ENCODE data around the gene MYL10. TPM values are rescaled to one million over a fixed set of nuclear protein-coding genes. Genes with fewer than 3 reads are reported as not detected.

Gene MYL10
- total RNA-seq, 3 donors from 2014 or later, result not detected

DNA sequence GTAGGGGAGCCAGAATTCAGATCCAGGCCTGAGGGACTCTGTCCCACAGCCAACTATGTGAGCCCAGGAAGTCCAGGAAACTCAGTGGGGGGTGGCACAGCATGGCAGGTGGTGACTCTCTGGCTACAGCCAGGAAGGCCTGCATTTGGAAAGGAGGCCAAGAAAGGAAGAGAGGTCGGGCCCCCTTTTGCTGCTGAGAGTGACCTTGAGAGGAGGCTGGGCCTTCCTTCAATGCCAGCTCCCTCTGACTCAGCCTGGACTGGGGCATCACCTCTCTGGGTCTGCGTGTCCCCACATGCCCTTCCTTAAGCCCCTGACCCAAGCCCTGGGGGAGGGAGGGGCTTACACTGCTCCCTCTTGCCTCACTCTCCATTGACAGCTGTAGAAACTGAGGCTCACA lies 6.4 kb upstream of the MYL10 start:
- no peaks in the 10 kb centered on the region for H3K27me3 Mint-ChIP-seq (ENCODE audit: low read depth)
- DNase-seq (no peak), ATAC-seq (no peak)
- H3K4me3 Mint-ChIP-seq, result no peak overlapping the region
- no peaks in the 10 kb centered on the region for H3K4me1 Mint-ChIP-seq (ENCODE audit: low read depth)
- peaks cover 4% of the 10 kb centered on the region for H3K9me3 Mint-ChIP-seq
- no peaks in the 10 kb centered on the region for H3K36me3 Mint-ChIP-seq (ENCODE audit: insufficient read depth)

DNA sequence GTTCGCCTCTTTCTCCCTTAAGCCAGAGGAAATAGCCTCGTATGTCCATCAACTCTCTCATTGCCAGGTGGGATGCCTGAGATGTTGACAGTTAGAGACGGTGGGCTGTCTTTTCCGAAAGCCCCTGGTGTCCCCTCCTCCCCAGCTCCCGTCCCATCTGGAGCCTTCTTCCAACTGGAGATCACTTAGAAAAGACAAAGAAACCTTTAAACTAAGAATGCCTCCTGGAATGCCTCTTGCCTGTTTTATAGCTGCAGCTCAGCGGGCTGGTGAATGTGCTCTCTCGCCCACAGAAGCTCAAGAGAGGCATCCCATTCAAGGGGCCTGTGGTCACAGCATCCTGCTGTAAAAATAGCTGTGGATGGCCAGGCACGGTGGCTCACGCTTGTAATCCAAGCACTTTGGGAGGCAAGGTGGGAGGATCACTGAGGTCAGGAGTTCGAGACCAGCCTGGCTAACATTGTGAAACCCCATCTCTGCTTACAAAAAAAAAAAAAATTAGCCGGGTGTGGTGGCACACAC lies 5.2 kb upstream of the MYL10 start:
- H3K4me3 Mint-ChIP-seq, result no peak overlapping the region
- peaks cover 4% of the 10 kb centered on the region for H3K9me3 Mint-ChIP-seq
- ATAC-seq (no peak), DNase-seq (no peak)
- H3K4me1 Mint-ChIP-seq (ENCODE audit: low read depth), result no peaks in the 10 kb centered on the region
- H3K27me3 Mint-ChIP-seq (ENCODE audit: low read depth), result no peaks in the 10 kb centered on the region
- no peaks in the 10 kb centered on the region for H3K36me3 Mint-ChIP-seq (ENCODE audit: insufficient read depth)

DNA sequence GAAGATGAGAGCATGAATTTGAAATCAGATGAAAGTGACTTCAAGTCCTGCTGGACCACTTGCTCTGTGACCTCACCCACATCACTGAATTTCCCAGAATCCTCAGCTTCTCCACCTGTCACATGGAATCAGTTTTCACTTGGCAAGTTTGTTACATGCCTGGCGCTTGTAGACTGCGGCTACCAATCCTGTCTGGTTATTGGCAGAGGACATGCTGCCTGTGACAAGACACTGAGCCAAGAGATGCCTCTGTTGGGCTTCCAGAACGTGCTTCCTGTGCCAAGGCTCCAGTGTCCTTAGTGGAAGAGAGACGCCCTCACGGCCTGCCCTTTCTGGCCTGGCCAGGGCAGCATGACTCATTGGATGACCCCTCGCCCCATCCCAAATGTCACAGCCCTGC lies 4.4 kb upstream of the MYL10 start:
- no peaks in the 10 kb centered on the region for H3K27me3 Mint-ChIP-seq (ENCODE audit: low read depth)
- no peak for DNase-seq
- peaks cover 4% of the 10 kb centered on the region for H3K9me3 Mint-ChIP-seq
- ATAC-seq, result no peak
- no peaks in the 10 kb centered on the region for H3K4me1 Mint-ChIP-seq (ENCODE audit: low read depth)
- H3K4me3 Mint-ChIP-seq, result no peak overlapping the region
- no peaks in the 10 kb centered on the region for H3K36me3 Mint-ChIP-seq (ENCODE audit: insufficient read depth)

DNA sequence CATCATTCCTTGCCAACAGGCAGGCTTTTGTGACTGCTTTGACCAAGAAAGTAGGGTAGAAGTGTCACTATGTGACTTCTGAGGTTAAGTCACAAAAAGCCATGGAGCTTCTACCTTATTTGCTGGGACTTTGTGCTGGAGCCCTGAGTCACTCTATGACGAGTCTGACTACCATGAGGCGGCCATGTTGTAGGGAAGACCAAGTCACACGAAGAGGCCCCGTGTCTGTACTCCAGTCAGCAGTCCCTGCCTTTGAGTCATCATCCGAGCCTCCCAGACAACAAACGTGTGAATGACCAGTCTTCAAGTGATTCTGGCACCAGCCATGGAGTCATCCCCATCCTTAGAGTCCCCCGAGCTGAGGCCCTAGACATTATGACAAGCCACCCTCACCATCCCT lies 3.5 kb upstream of the MYL10 start:
- ATAC-seq (no peak), DNase-seq (no peak)
- no peaks in the 10 kb centered on the region for H3K27me3 Mint-ChIP-seq (ENCODE audit: low read depth)
- peaks cover 4% of the 10 kb centered on the region for H3K9me3 Mint-ChIP-seq
- no peaks in the 10 kb centered on the region for H3K4me1 Mint-ChIP-seq (ENCODE audit: low read depth)
- H3K36me3 Mint-ChIP-seq (ENCODE audit: insufficient read depth), result no peaks in the 10 kb centered on the region
- no peak overlapping the region for H3K4me3 Mint-ChIP-seq

DNA sequence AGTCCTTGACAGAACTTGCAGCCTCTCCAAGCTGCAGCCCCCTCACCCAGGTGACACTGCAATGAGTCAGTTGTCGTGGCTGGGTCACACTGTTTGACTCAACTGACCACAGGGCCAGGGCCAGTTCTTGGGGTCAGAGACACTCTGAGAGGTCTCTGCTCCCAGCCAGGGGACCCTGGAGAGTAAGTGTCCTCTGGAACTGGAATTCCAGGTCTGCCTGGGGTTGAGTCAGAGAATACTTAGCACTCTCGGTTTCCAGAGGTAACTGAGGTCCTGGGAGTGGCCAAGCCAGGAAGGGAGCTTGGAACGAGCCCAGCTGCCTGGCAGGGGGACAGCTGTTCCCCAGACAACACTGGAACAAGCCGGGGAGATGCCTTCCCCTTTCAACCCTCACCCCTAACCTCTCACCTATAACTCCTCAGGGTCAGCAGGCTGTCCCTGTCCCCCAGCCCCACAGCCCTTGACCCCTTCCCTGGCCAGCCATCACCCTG lies 2.2 kb upstream of the MYL10 start:
- ATAC-seq, result no peak
- H3K4me3 Mint-ChIP-seq, result no peak overlapping the region
- H3K4me1 Mint-ChIP-seq (ENCODE audit: low read depth), result no peaks in the 10 kb centered on the region
- peaks cover 4% of the 10 kb centered on the region for H3K9me3 Mint-ChIP-seq
- DNase-seq, result no peak
- no peaks in the 10 kb centered on the region for H3K36me3 Mint-ChIP-seq (ENCODE audit: insufficient read depth)
- H3K27me3 Mint-ChIP-seq (ENCODE audit: low read depth), result peaks cover under 1% of the 10 kb centered on the region

DNA sequence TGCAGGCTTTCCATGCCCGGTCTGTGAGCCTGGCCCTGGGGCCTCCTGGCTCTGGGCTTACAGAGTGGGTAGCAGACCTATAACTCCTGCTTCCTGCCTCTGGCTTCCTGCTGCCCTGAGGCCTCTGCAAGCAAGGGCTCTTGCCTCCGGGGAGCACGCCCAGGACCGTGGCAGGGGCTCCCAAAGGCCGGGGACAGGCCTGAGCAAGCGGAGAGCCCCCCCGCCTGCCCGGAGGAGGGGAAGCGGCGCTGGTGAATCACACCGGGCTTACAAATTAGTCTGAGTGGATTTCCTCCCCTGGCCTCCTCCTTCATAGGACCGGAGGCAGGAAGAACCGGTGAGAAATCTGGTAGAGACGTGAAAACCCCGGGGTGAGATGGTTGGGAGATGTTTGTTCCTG lies 1.5 kb upstream of the MYL10 start:
- no peak overlapping the region for H3K4me3 Mint-ChIP-seq
- H3K36me3 Mint-ChIP-seq (ENCODE audit: insufficient read depth), result no peaks in the 10 kb centered on the region
- DNase-seq (no peak), ATAC-seq (no peak)
- peaks cover 3% of the 10 kb centered on the region for H3K27me3 Mint-ChIP-seq (ENCODE audit: low read depth)
- no peaks in the 10 kb centered on the region for H3K4me1 Mint-ChIP-seq (ENCODE audit: low read depth)
- H3K9me3 Mint-ChIP-seq, result peaks cover 4% of the 10 kb centered on the region

DNA sequence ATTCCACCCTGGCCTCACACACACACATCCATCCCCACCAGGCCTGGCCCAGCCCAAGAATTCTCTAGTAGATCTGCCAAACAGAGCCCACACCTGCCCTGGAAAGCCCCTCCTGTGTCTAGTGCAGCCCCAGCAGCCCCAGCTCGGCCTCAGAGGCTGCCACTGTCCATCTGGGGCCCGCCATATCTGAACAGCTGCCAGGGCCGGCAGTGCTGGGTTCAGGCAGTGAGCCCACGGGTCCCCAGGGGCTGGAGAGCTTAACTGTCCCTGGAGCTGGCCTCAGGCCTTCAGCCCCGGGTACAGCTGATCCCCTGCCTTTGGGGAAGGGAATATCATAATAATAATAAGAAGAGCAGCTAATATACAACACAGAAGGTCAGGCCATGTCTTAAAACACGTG lies 574 bp downstream of the MYL10 start:
- ATAC-seq (no peak), DNase-seq (no peak)
- peaks cover 4% of the 10 kb centered on the region for H3K9me3 Mint-ChIP-seq
- H3K4me1 Mint-ChIP-seq (ENCODE audit: low read depth), result no peaks in the 10 kb centered on the region
- H3K36me3 Mint-ChIP-seq (ENCODE audit: insufficient read depth), result no peaks in the 10 kb centered on the region
- H3K4me3 Mint-ChIP-seq, result no peak overlapping the region
- H3K27me3 Mint-ChIP-seq (ENCODE audit: low read depth), result peaks cover 15% of the 10 kb centered on the region

DNA sequence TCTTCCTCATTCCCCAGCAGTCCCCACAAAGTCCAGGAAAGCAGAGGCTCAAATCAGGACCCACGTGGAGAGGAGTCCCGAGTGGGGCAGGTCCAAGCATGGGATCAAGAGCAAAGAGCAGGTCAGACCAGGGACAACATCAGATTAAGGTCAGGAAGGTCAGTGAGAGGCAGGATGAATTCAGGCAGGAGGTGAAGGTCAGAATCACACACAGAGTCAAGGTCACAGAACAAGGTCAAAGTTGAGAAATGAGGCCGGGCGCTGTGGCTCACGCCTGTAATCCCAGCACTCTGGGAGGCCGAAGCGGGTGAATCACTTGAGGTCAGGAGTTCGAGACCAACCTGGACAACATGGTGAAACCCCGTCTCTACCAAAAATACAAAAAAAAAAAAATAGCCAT lies 2.3 kb downstream of the MYL10 start:
- no peak for ATAC-seq
- Mint-ChIP-seq H3K4me1 (ENCODE audit: low read depth) (no peaks in the 10 kb centered on the region), H3K4me3 (no peak overlapping the region), H3K36me3 (ENCODE audit: insufficient read depth) (no peaks in the 10 kb centered on the region), H3K27me3 (ENCODE audit: low read depth) (peaks cover 18% of the 10 kb centered on the region), H3K9me3 (no peaks in the 10 kb centered on the region)
- no peak for DNase-seq

DNA sequence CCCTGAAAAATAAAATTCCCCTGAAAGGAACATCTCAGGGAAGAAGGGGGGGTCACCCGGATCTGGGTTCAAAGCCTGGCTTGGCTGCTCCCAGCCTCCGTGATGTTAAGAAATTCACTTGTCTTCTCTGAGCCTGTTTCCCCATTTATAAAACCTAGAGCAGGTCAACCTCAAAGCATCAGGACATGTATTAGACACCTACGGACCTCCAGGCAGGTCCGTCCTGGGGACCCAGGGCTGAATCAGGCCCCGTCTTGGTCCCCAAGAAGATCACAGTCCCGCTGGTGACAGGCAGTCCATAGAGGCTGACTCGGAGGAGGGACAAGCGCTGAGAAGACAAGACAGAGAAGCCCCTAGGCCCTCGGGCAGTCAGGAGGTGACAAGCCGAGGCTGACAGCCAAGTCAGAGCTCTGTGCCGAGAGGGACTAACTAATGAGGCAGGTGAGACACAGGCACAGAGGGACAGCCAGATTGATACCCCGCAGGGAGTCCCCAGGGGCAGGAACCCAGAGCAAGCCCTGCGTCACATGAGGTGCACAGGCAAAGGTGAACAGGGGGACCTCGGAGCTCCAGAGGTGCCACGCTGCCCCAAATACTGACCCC lies 2.9 kb downstream of the MYL10 start:
- H3K9me3 Mint-ChIP-seq, result no peaks in the 10 kb centered on the region
- no peak overlapping the region for H3K4me3 Mint-ChIP-seq
- H3K4me1 Mint-ChIP-seq (ENCODE audit: low read depth), result no peaks in the 10 kb centered on the region
- ATAC-seq (no peak), DNase-seq (no peak)
- peaks cover 18% of the 10 kb centered on the region for H3K27me3 Mint-ChIP-seq (ENCODE audit: low read depth)
- H3K36me3 Mint-ChIP-seq (ENCODE audit: insufficient read depth), result no peaks in the 10 kb centered on the region

DNA sequence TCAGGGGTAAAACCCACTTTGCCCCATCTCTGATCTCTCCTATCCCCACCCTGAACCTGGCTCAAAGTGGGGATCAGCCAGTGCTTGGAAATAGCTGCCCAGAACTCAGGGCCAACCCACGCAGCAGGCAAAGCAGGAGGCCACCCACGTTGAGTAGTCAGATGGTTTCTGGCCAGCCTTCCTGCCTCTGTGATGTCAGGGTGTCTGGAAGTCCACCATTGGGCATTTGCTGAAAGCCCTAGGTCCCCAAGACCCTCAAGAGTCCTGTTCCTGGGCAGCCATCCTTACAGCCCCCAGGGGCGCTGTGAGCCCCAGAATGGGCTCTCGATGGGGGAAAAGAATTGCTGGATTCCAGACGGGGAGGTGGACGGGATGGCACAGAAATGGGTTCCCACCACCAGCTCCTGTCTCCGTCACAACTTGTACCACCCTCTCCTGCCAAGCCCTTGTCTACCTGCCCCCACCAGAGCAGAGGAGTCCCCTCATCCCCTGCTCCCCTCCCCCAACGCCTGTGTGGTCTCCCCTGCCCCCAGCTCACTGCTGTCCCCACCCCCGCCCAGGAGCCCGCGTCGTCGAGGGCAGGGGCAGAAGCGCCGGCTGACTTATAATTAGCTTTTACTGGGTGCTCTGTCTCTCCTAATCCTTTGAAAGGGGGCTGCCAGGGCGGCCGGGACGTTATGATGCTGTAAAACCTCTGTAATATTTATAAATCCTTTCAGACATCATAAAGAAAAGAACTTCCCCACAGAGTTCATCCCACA lies 3.9 kb downstream of the MYL10 start:
- peaks cover 18% of the 10 kb centered on the region for H3K27me3 Mint-ChIP-seq (ENCODE audit: low read depth)

DNA sequence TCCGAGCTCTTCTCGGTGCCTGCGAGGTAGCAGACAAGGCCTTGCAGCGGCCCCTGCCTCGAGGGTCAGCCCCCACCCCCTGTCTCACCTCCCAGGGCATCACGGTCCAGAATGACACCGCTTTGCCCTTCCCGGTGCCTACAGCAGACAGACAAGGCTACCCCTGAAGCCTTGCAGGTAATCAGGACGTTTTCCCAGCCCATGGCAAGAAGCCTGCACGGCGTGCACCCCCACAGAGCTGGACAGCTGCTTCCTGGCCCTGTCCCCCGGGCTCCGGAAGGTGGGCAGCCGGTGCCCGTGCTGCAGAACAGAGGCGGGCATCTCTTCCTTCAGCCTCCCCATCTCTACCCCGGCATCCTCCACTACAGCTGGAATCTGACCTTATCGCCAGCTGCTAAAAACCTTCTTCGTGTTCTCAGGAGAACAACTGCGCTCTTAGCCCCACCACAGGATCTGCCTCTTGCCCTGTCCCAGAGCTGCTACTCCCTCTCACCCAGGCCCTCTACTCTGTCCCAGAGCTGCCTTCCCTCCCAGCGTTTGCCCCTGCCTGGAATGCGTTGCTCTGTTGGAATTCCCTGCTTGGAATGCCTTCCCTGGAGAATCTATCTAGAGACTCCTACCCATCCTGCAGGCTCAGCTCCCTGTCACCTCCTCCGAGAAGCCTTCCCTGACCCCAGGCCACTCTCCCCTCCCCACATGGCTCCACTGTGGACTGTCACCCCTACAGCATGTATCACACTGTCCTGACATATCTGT lies 4.7 kb downstream of the MYL10 start:
- DNase-seq, result no peak
- H3K4me3 Mint-ChIP-seq, result no peak overlapping the region
- no peaks in the 10 kb centered on the region for H3K4me1 Mint-ChIP-seq (ENCODE audit: low read depth)
- H3K36me3 Mint-ChIP-seq (ENCODE audit: insufficient read depth), result no peaks in the 10 kb centered on the region
- no peak for ATAC-seq
- H3K27me3 Mint-ChIP-seq (ENCODE audit: low read depth), result peaks cover 20% of the 10 kb centered on the region
- no peaks in the 10 kb centered on the region for H3K9me3 Mint-ChIP-seq

More for the DNA sequence above, 3.9 kb downstream of the MYL10 start:
- H3K36me3 Mint-ChIP-seq (ENCODE audit: insufficient read depth), result no peaks in the 10 kb centered on the region
- H3K4me1 Mint-ChIP-seq (ENCODE audit: low read depth), result no peaks in the 10 kb centered on the region
- no peak overlapping the region for H3K4me3 Mint-ChIP-seq
- DNase-seq (no peak), ATAC-seq (no peak)
- H3K9me3 Mint-ChIP-seq, result no peaks in the 10 kb centered on the region

DNA sequence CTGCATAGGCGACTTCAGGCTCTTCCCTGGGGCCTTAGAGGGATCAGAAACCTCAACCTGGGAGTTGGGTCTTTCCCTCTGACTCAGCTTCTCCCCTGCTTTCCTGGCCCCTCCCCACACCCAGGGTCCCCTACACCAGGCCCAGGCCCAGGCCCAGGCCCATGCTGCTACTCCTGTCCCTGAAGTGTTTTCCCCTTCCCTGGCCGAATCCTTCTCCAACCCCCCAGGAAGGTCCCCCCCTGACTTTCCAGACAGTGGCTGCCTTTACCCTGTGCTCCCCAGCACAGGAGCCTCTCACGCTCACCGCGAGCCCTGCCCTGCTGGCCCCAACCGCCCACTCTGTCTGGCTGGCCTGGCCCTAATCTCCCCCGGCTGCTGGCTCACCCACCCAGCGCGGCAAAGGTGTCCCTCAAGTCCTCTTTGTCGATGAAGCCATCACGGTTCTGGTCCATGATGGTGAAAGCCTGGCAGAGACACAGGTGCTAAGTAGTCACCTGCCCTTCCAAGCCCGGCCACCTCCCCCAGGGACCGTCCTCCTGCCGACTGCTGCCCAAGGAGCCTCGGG lies 6.4 kb downstream of the MYL10 start:
- Mint-ChIP-seq H3K4me3 (no peak overlapping the region), H3K36me3 (ENCODE audit: insufficient read depth) (no peaks in the 10 kb centered on the region), H3K9me3 (no peaks in the 10 kb centered on the region), H3K4me1 (ENCODE audit: low read depth) (no peaks in the 10 kb centered on the region), H3K27me3 (ENCODE audit: low read depth) (peaks cover 20% of the 10 kb centered on the region)
- ATAC-seq (no peak), DNase-seq (no peak)

DNA sequence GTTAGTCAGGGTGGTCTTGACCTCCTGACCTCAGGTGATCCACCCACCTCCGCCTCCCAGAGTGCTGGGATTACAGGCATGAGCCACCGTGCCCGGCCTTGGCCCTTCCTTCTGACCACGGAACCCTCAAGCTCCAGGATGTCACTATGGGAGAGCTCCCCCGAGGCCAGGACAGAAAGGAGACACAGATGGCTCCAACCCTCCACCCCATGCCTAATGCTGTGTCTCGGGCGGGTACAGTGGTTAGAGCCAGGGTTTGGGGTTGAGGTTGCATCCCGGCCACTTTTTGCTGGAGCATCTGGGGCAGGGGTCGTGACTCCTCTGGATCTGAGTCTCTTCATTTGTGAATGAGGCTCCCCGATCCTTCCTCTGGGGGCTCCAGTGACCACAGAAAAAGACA lies 8.1 kb downstream of the MYL10 start:
- Mint-ChIP-seq H3K9me3 (no peaks in the 10 kb centered on the region), H3K4me3 (no peak overlapping the region), H3K27me3 (ENCODE audit: low read depth) (peaks cover 17% of the 10 kb centered on the region), H3K4me1 (ENCODE audit: low read depth) (no peaks in the 10 kb centered on the region), H3K36me3 (ENCODE audit: insufficient read depth) (no peaks in the 10 kb centered on the region)
- no peak for ATAC-seq
- DNase-seq, result no peak

DNA sequence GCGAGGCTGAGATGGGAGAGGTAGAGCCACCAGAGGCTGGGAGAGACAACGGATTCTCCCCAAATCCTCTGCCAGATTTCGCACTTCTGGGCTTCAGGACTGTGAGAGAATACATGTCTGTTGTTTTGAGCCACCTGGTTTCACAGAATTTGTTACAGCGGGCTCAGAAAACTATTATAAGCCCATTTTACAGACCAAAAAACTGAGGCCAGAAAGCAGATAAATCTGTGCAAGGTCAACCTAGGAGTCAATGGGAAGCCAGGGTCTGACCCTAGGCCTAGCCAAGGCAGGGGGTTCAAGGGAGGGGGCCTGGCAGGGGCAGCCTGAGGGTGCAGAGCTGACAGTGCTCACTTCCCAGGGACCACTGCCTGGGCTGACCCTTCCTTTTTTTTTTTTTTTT lies 8.7 kb downstream of the MYL10 start:
- no peaks in the 10 kb centered on the region for H3K36me3 Mint-ChIP-seq (ENCODE audit: insufficient read depth)
- no peaks in the 10 kb centered on the region for H3K9me3 Mint-ChIP-seq
- DNase-seq (no peak), ATAC-seq (no peak)
- no peaks in the 10 kb centered on the region for H3K4me1 Mint-ChIP-seq (ENCODE audit: low read depth)
- peaks cover 20% of the 10 kb centered on the region for H3K27me3 Mint-ChIP-seq (ENCODE audit: low read depth)
- no peak overlapping the region for H3K4me3 Mint-ChIP-seq
